Hepatocyte (in vitro differentiated cells): ENCODE results near the gene CFAP70.

Experiments used
- EZH2 ChIP-seq: fragments of 200-600 bp; sonication (generic); IDR thresholded peaks from 2 replicates; pipeline ENCODE4 v1.6.1; 2016; ENCODE audit warnings: antibody characterized with exemption, mild to moderate bottlenecking, borderline replicate concordance
- TF ChIP-seq, protein P1 (sequence below): fragments of 200-600 bp; sonication (generic); IDR thresholded peaks from 2 replicates; pipeline ENCODE4 v1.5.1; 2016; ENCODE audit warnings: antibody characterized with exemption, mild to moderate bottlenecking; ENCODE audit not compliant: poor library complexity

DNA sequence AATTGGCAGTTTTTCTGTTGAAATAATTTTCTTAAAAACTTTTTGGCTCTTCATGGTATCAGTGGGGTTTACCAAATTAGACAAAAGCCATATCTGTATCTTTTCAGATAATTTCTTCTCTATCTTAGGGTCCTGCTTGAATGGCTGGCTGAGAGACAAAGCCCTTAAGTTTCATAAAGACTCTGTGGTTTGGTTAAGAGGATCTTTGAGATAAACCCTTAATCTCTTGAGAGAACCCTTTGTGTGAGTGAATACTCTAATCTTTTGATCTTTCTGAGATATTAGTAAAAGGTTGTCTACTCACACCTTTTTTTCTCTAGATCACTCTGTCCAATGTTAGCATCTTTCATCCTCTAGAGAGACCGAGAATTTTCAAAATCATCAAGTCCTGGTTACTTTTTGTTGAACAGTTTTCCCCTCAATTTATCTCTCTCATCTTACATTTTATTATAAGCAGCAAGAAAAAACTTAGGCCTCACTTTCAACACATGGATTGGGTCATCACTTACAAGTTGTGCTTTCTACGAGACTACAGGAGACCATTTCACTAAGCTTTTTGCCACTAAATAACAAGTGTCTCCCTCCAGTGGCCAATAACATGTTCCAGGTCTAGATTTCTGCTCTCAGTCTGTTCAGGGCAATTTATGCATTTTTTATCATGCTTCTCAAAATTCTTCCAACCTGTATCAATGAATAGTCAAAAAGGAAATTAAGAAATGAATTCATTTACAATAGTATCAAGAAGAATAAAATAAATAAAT is 140.1 kb downstream of the CFAP70 start:
- TF ChIP-seq, protein P1, sequence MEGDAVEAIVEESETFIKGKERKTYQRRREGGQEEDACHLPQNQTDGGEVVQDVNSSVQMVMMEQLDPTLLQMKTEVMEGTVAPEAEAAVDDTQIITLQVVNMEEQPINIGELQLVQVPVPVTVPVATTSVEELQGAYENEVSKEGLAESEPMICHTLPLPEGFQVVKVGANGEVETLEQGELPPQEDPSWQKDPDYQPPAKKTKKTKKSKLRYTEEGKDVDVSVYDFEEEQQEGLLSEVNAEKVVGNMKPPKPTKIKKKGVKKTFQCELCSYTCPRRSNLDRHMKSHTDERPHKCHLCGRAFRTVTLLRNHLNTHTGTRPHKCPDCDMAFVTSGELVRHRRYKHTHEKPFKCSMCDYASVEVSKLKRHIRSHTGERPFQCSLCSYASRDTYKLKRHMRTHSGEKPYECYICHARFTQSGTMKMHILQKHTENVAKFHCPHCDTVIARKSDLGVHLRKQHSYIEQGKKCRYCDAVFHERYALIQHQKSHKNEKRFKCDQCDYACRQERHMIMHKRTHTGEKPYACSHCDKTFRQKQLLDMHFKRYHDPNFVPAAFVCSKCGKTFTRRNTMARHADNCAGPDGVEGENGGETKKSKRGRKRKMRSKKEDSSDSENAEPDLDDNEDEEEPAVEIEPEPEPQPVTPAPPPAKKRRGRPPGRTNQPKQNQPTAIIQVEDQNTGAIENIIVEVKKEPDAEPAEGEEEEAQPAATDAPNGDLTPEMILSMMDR: peak; percentile 36
- no peak for TF ChIP-seq EZH2
